ENCODE results near the gene KIF25. TPM values are rescaled to one million over a fixed set of nuclear protein-coding genes. Genes with fewer than 3 reads are reported as not detected.

Gene KIF25
- under 1 TPM; 0.22 to 0.27 TPM for total RNA-seq
- long read RNA-seq, result 0 reads

GRCh38 chr6:167997642-167998041 is at the start of gene KIF25:
KIF25 (plus strand) TSS chr6:167997671; CDS start chr6:168029586, 31,915 bp downstream.
- DNase-seq, result no peak
- ATAC-seq, result no peak
- intact Hi-C loops (cut with DNase I, micrococcal nuclease), result no loop called here

GRCh38 chr6:167947716-167948115 is 49.8 kb upstream of the KIF25 start:
- ATAC-seq, result no peak

GRCh38 chr6:167948716-167949115 is 48.8 kb upstream of the KIF25 start:
- ATAC-seq (no peak), DNase-seq (no peak)
- intact Hi-C loops (cut with DNase I, micrococcal nuclease), result no loop called here

More at GRCh38 chr6:167947716-167948115, 49.8 kb upstream of the KIF25 start:
- DNase-seq, result no peak
- intact Hi-C loops (cut with DNase I, micrococcal nuclease), result no loop called here

GRCh38 chr6:167949121-167949684 is 48.3 kb upstream of the KIF25 start:
- no peak for DNase-seq
- no peak for ATAC-seq
- intact Hi-C loops (cut with DNase I, micrococcal nuclease), result no loop called here

GRCh38 chr6:167951781-167952511 is 45.5 kb upstream of the KIF25 start:
- ATAC-seq, result no peak
- intact Hi-C loops (cut with DNase I, micrococcal nuclease), result no loop called here
- no peak for DNase-seq

- ATAC-seq (peak; percentile 63), DNase-seq (no peak)
- intact Hi-C loops (cut with DNase I, micrococcal nuclease), result no loop called here
Observed at GRCh38 chr6:167952512-167952859, 45.0 kb upstream of the KIF25 start.

GRCh38 chr6:167953551-167953950 is 43.9 kb upstream of the KIF25 start:
- ATAC-seq (no peak), DNase-seq (no peak)

GRCh38 chr6:167954151-167954550 is 43.3 kb upstream of the KIF25 start:
- ATAC-seq, result no peak
- intact Hi-C loops (cut with DNase I, micrococcal nuclease), result no loop called here
- no peak for DNase-seq

More at GRCh38 chr6:167953551-167953950, 43.9 kb upstream of the KIF25 start:
- intact Hi-C loops (cut with DNase I, micrococcal nuclease), result no loop called here

GRCh38 chr6:167956491-167956890 is 41.0 kb upstream of the KIF25 start:
- intact Hi-C loops (cut with DNase I, micrococcal nuclease), result no loop called here
- DNase-seq (no peak), ATAC-seq (no peak)

- intact Hi-C loops (cut with DNase I, micrococcal nuclease), result no loop called here
Observed at GRCh38 chr6:167956983-167957492, 40.4 kb upstream of the KIF25 start.

GRCh38 chr6:167957626-167958025 is 39.8 kb upstream of the KIF25 start:
- intact Hi-C loops (cut with DNase I, micrococcal nuclease), result no loop called here
- ATAC-seq (peak; percentile 39), DNase-seq (no peak)

More at GRCh38 chr6:167956983-167957492, 40.4 kb upstream of the KIF25 start:
- ATAC-seq (peak; percentile 14), DNase-seq (no peak)

GRCh38 chr6:167960579-167960978 is 36.9 kb upstream of the KIF25 start:
- ATAC-seq (no peak), DNase-seq (no peak)
- intact Hi-C loops (cut with DNase I, micrococcal nuclease), result no loop called here

GRCh38 chr6:167962711-167963110 is 34.8 kb upstream of the KIF25 start:
- ATAC-seq (no peak), DNase-seq (no peak)
- intact Hi-C loops (cut with DNase I, micrococcal nuclease), result no loop called here

- DNase-seq, result no peak
- no peak for ATAC-seq
- intact Hi-C loops (cut with DNase I, micrococcal nuclease), result no loop called here
Observed at GRCh38 chr6:167963589-167964057, 33.8 kb upstream of the KIF25 start.

- DNase-seq (peak; percentile 51 to 56), ATAC-seq (peak; percentile 69)
Observed at GRCh38 chr6:167965592-167966539, 31.6 kb upstream of the KIF25 start.

GRCh38 chr6:167966540-167966905 is 30.9 kb upstream of the KIF25 start:
- DNase-seq, result no peak
- no peak for ATAC-seq
- intact Hi-C loops (cut with DNase I, micrococcal nuclease), result no loop called here

More at GRCh38 chr6:167965592-167966539, 31.6 kb upstream of the KIF25 start:
- intact Hi-C loops (cut with DNase I, micrococcal nuclease), result no loop called here

- DNase-seq (peak; percentile 36 to 57), ATAC-seq (no peak)
- intact Hi-C loops (cut with DNase I, micrococcal nuclease), result no loop called here
Observed at GRCh38 chr6:167968091-167968490, 29.4 kb upstream of the KIF25 start.

GRCh38 chr6:167970230-167970629 is 27.2 kb upstream of the KIF25 start:
- intact Hi-C loops (cut with DNase I, micrococcal nuclease), result no loop called here
- DNase-seq (no peak), ATAC-seq (no peak)

GRCh38 chr6:167972193-167972592 is 25.3 kb upstream of the KIF25 start:
- intact Hi-C loops (cut with DNase I, micrococcal nuclease), result no loop called here
- ATAC-seq (no peak), DNase-seq (no peak)

Measured in left colon (tissue), 2 donors.